GM21526 (cell line): Measurements from ENCODE around the gene SOX9.
"Not testable (repeated sequence)": the region's sequence is repeated elsewhere in the genome, so short reads cannot be mapped to it uniquely, and the experiment has no call there.

ENCODE experiments used
- ATAC-seq: cut with Tn5 transposase; IDR thresholded peaks from one replicate; pipeline ENCODE4 v1.9.1; 2021; ENCODE audit warnings: moderate library complexity; ENCODE audit not compliant: unreplicated experiment, low FRiP score

SOX9 gene

GRCh38 chr17:72110231-72110941 is 10.4 kb upstream of the SOX9 start:
- no peak for ATAC-seq

- no peak for ATAC-seq
These were observed 9.9 kb upstream of the SOX9 start for GRCh38 chr17:72110942-72111318.

GRCh38 chr17:72111336-72111923 is 9.4 kb upstream of the SOX9 start:
- no peak for ATAC-seq

DNA sequence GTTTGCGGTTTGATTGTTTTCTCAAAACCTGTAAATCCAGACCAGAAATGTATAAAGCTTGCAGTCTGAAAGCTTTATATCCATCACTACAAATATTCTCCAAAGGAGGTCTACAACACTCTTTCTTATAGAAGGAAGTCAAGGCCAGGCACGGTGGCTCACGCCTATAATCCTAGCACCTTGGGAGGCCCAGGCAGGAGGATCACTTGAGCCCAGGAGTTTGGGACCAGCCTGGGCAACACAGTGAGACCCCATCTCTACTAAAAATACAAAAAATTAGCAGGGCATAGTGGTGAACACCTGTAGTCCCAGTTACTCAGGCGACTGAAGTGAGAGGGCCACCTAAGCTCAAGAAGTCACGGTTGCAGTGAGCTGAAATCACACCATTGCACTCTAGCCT is 8.9 kb upstream of the SOX9 start:
- ATAC-seq: not testable (repeated sequence)

DNA sequence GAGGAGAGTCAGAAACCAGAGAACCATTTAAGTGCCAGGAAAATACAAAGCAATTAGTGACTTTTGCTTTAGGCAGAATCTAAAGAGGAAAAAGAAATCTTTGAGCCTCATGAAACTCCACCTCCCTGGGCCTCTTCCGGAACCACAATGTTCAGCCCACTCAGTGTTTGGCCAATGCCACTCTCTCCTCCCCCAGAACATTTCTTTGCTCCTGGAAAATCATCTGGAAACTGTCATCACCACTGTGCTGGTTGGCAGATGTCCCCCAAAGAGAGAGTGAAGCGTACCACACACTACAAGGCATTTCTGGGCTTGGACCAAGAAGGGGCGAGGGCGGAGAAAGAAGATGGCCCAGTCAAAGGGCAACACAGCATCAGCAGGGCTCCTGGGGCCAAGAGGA is 7.1 kb upstream of the SOX9 start:
- no peak for ATAC-seq

DNA sequence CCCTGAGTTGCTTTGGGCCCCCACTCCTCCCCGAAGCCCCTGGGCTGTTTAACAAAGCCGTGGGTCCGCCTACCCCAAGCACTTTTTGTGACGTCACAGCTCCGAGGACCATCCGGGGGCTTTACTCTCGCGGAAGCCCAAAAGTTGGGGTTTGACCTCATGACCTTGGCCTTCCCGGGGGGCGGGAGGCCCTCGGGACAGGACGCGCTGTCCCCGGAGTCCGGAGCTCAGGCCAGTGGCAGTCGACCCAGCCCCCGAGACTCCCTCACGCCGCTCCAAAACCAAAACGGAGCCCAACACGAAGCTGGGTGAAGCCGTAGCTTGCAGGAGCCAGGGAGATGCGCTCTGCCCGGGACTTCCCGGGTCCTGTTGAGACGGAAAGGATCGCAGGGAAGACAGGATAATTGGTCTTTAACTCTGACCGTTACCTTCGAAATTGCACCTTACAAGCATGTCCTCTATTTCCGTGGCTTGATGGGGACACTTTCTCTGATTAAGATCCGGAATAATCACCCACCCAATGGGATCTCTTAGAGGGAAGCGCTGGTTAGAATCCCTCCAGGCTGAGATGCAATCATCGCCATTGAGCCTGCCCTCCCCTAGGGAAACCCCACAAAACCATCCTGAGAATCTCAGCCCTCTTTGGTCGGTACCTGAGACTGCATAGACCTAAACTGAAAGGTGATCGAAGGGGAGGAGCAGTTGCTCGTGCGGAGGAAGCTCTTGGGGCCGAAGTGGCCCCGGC is 4.9 kb upstream of the SOX9 start:
- ATAC-seq: no peak

GRCh38 chr17:72116661-72117521 is 3.9 kb upstream of the SOX9 start:
- ATAC-seq: no peak

DNA sequence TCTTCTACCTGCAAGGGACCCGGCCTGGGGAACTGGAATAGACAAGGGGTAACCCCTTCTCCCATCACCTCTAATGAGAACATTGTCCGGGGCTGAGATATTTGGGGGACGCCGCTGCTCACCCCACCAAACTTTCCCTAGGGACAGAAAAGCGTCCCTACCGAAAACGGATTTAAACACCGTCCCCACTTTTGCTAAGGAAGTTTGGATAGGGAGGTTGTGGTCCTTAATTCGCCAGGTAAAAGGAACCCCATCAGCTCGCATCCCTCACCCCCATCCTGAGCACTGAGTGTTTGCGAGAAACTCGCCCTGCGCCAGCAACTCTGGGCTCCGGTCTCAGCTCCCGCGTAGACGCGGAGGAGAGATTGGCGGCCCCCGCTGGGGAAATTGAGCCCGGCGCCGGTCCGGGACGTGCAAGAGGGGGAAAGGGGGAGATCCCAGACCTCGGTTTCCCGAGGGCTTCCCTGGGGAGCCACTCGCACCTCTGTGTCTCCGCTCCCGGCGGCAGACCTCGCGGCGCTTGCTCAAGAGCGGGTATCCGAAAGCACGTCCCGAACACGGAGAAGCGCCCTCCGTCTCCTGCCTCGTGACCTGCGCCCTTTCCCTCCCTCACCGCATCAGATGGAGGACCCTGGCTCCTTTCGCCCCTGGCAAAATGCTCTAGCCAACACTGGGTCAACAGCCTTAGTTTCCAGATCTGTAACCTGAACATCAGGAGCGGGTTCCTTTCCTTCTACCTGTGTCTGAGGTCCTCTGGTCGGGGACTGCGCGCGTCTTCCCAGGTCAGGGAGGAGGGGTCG is 3.1 kb upstream of the SOX9 start:
- no peak for ATAC-seq

DNA sequence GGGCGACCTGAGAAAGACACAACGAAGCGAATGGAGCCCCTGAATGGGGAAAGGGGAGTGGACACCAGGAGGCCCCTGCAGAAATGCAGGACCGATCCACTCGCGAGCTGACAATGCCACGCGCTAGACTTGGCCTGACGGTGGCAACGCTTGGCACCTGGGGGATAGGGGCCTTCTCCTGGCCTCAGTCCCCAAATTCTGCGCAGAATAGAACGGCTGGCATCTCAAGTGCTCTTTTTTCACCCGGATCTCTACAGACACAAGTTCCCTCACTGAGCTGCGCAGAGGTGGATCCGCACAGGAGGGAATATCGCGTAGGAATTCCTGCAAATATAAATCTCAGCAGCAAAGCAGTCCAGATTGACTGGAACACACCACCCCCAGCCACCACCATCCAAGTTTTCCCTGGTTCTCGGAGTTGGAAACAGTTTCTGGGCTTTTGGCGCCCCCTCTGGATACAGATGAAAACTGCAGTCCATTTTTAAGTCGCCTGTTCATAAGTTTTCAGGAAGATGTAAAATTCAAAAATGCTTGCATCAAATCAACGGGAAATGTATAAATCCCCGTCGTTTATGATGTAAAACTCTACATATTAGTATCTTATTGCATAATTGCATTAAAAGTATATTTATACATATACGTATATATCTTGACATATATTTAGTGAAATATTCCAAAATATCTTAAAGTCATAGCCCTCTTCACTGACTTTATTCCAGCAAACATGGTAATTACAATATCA is 2.3 kb upstream of the SOX9 start:
- ATAC-seq: no peak

GRCh38 chr17:72119077-72119872 is 1.5 kb upstream of the SOX9 start:
- no peak for ATAC-seq

- ATAC-seq: no peak
These were observed 763 bp upstream of the SOX9 start for GRCh38 chr17:72119873-72120641.

DNA sequence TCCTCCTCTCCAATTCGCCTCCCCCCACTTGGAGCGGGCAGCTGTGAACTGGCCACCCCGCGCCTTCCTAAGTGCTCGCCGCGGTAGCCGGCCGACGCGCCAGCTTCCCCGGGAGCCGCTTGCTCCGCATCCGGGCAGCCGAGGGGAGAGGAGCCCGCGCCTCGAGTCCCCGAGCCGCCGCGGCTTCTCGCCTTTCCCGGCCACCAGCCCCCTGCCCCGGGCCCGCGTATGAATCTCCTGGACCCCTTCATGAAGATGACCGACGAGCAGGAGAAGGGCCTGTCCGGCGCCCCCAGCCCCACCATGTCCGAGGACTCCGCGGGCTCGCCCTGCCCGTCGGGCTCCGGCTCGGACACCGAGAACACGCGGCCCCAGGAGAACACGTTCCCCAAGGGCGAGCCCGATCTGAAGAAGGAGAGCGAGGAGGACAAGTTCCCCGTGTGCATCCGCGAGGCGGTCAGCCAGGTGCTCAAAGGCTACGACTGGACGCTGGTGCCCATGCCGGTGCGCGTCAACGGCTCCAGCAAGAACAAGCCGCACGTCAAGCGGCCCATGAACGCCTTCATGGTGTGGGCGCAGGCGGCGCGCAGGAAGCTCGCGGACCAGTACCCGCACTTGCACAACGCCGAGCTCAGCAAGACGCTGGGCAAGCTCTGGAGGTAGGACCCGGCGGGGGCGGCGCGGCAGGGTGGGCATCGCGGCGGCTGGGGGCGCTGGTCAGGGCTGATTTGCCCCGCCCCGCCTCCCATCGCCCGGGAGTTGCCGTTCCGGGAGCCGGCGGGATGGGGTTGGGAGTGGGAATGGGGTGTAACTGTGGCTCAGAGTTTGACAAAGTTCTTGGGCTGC is 567 bp downstream of the SOX9 start:
- peak; percentile 10 for ATAC-seq

DNA sequence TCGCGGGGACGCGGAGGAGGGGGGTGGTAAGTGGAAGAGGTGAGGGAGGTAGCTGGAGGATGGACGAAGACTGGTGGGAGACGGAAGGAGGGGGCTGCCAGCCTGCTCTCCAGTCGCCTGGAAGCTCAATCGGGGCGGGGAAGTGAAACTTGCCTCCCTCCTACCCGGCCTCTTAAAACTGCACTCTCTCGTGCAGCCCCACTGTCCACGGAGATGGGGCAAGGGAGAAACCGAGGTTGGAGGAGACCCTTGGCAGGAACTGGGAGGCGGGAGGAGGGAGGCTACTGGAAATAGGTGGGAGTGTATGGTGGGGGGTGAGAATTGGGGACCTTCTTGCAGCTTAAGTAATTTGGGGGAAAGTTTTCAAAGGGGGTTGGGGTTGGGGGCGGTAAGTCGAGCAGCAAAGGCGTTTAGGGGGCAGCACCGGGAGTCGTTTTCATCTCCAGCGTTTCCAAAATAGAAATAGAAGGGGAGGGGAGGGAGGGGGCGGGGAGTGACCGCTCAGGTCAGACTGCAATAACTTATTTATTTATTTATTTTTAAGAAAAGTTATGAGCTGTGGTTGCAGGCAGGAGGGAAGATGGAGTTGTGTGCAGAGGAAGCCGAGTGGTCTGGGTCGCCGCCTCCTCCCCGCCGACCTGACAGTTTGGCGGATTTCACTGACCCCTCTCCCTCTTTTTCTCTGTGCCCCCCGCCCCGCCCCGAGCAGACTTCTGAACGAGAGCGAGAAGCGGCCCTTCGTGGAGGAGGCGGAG is 1.4 kb downstream of the SOX9 start:
- ATAC-seq: no peak

GRCh38 chr17:72122765-72123529 is 2.1 kb downstream of the SOX9 start:
- ATAC-seq: no peak

DNA sequence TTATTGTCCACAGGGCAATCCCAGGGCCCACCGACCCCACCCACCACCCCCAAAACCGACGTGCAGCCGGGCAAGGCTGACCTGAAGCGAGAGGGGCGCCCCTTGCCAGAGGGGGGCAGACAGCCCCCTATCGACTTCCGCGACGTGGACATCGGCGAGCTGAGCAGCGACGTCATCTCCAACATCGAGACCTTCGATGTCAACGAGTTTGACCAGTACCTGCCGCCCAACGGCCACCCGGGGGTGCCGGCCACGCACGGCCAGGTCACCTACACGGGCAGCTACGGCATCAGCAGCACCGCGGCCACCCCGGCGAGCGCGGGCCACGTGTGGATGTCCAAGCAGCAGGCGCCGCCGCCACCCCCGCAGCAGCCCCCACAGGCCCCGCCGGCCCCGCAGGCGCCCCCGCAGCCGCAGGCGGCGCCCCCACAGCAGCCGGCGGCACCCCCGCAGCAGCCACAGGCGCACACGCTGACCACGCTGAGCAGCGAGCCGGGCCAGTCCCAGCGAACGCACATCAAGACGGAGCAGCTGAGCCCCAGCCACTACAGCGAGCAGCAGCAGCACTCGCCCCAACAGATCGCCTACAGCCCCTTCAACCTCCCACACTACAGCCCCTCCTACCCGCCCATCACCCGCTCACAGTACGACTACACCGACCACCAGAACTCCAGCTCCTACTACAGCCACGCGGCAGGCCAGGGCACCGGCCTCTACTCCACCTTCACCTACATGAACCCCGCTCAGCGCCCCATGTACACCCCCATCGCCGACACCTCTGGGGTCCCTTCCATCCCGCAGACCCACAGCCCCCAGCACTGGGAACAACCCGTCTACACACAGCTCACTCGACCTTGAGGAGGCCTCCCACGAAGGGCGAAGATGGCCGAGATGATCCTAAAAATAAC is 3.0 kb downstream of the SOX9 start:
- ATAC-seq: no peak
